Right renal cortex interstitium (tissue), 3 donors: ENCODE data around the gene SMPDL3A. TPM values are rescaled to one million over a fixed set of nuclear protein-coding genes. Genes with fewer than 3 reads are reported as not detected.
A peak's percentile ranks its signal among the peaks of the same experiment; 100 is the strongest.

Source experiments
- DNase-seq, 3 donors: peaks; one replicate each; pipeline ENCODE4 v3.0.0-alpha.2; 2013; ENCODE audit warnings: low read depth in 3 of 3, low spot score in 2 of 3
- polyA plus RNA-seq, 3 donors: library from polyadenylated mRNA; unstranded; fragments of 120-200 nt; gene quantifications; one replicate each; pipeline ENCODE4 v1.2.1, GENCODE V29; 2013; ENCODE audit not compliant: insufficient read length in 3 of 3

The SMPDL3A gene
- polyA plus RNA-seq, 3 donors = 12.5 to 18.5 (median 17.7) TPM

DNA sequence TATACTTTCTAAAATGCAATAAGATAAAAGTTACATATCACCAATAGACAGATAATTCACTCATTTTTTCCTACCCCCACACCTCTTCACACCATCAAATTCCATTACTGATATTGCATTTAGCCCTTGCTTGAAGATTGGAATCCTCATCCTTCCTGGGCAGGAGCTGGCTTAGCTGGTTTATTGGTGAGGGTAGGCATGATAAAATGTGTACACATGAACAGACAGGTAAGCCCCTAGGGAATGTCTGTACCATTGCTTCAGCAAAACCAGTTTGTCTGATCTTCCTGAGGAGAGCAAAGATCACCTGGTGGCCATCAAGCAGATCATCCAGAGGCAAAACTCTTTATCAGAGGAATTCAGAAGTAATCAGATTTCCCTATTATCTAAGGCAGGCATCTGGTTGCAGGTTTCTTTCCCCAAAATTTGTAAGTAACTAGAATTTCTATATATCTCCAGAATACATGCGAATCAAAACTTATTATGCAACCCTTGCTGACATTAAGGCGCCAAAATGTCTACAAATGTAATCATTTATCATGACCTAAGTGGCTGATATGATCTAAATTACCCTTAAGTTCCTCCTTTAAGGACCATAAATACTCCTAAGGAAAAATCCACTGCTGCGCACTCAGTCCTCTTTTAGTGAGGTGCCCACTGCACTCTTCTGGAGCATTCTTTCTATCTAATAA is 16.2 kb upstream of the SMPDL3A start:
- no peak for DNase-seq

DNA sequence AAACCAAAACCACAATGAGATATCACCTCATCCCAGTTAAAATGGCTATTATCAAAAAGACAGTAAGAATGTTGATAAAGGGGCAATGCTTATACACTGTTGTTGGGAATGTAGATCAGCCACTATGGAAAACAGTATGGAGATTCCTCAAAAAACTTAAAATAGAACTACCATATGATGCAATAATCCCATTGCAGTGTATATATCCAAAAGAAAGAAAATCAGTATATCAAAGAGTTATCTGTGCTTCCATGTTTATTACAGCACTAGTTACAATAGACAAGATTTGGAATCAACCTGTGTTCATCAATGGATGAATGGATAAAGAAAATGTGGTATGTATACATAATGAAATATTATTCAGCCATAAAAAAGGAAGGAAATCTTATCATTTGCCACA is 13.1 kb upstream of the SMPDL3A start:
- DNase-seq = no peak

DNA sequence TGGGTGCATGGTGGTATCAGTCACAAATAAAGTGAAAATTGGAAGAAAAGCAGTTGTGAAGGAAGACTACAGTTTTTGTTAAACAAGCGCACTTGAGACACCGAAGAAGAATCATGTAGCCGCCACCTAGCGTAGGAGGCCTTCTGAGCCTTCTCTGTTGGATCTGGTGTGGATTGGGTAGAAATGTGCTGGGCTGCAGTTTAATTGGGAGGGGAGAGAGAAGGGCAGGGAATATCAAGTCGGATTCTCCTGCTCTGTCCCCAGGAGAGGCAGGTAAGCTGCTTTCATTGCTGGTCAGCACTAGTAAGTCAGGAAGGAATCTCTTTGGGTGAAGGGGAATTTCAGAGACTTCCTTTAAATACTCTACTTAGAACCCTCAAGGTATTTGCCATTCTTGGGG is 10.8 kb upstream of the SMPDL3A start:
- DNase-seq = no peak

DNA sequence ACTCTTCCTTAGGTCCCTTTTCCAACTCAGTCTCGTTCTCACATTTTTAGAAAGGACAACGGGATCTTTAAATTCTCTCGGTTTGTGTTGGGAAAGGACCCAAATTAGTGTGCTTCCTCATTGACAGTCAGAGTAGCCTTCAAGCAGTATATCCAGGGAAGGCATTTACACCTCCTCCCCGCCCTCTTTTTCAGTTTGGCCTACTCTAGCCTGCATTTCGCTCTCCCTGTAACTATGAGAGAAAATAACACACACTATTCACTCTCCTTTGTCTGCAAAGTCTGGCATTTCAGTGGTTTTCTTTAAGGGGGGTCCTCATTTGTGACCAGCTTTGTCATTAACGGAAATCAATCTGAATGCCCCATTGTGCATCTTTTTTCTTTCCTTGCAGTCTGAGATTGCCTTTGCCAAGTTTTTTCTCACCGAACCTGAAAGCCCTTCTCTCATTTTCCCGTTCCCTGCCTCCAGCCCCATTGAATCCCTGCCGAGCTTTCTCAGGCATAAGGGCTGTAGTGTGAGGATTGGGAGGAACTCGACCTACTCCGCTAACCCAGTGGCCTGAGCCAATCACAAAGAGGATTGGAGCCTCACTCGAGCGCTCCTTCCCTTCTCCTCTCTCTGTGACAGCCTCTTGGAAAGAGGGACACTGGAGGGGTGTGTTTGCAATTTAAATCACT is 9.9 kb upstream of the SMPDL3A start:
- DNase-seq = no peak

DNA sequence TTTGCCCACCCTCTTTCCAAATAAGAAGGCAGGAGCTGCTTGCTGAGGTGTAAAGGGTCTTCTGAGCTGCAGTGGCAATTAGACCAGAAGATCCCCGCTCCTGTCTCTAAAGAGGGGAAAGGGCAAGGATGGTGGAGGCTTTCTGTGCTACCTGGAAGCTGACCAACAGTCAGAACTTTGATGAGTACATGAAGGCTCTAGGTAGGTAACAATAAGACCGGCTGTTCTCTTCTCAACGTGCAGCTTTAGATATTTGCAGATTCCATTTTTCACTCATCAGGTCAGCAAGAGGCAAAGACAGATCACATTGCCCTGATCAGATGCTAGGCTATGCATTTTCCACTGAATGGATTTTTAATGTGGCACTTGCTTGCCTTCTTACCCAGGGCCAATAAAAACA is 9.4 kb upstream of the SMPDL3A start, which contains the start of gene FABP7:
TSS of gene FABP7 (plus strand) at position 50 of the 400 bp plus-strand sequence. CDS start at position 129, 79 bp downstream.
- DNase-seq = no peak

DNA sequence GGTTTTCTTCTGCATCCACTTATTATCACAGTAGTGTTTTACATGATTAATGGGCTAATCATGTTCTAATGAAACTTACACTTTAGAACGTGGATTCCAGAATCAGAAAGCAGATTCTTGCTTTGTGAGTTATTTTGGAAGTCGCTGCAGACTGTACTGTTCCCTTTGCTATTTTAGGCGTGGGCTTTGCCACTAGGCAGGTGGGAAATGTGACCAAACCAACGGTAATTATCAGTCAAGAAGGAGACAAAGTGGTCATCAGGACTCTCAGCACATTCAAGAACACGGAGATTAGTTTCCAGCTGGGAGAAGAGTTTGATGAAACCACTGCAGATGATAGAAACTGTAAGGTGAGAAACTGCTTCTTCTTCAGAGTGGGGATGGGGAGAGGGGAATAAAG is 8.9 kb upstream of the SMPDL3A start:
- no peak for DNase-seq

DNA sequence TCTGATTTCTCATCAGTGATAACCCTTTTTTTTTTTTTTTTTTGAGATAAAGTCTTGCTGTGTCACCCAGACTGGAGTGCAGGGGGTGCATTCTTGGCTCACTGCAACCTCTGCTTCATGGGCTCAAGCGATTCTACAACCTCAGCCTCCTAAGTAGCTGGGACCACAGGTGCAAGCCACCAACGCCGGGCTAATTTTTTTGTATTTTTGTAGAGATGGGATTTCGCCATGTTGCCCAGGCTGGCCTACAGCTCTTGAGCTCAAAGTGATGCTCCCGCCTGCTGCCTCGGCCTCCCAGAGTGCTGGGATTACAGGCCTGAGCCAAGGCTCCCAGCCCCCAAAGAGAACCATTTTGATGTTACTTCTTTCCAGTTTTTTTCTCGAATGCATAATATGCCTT is 7.3 kb upstream of the SMPDL3A start:
- no peak for DNase-seq

DNA sequence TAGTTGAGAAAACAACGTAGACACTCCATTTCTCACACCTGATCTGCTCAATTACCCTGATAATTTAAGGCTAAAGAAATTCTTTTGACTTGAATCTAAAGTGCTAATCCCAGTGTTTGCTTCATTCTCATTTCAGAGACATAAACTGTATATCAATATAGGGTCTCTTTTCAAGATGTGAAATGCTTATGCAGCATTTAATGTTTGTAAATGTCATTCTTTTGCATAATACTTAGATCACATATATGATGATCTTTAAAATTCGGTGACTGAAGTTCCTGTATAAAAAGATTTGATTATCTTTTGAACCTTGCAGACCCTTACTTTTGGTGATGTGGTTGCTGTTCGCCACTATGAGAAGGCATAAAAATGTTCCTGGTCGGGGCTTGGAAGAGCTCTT is 5.7 kb upstream of the SMPDL3A start:
- DNase-seq = no peak

DNA sequence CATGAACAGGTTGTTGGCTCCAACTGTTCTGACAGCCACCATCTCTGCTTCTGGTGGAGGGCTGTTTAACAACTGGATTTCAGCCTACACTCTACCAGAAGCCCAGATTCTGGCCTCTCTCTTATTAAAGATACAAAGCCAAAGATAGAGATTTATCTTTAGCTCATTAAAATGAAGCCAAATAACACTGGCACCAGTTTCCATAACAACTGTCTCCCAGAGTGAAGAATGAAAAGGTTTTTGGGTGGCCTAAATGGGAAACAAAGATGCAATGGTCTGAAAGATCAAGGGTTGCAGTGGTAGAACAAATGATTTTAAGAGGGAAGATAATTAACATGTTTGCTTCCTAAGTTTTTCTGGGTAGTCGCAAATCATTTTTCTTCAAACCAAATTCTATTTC is 3.2 kb upstream of the SMPDL3A start:
- DNase-seq = no peak

DNA sequence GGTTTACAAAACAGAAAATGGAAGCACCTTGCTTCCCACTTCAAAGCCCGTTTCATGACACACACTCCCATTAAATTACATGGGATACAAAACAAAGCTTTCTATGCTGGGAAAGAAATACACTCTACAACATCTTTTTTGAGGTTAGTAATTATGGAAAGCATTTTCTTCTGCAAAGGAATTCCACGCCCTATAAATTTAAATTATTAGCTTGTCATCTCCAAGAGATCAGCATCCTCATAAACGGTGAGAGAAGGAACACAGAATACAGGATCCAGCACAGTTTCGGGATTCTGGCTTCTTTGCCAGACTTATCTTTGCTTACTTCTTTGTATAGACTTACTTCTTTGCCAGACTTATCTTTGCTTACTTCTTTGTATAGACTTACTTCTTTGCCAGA is 1.3 kb upstream of the SMPDL3A start:
- DNase-seq = no peak

DNA sequence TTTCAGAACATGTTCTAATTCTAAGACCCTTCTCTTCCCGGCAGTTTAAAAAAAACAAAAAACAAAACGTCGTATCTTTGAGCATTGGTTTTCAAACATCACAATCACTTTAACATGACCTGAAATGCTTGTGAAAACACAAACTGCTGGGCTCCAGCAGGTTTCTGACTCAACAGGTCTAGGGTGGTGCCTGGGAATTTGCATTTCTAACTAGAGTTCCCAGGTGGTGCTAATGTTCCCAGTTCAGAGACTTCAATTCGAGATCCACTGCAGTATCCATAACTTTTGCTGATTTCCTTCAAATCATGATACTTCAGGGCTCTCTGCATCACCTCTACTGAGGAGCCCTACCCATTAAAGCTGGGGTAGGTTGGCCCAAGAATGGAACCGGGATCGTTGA is 850 bp upstream of the SMPDL3A start:
- no peak for DNase-seq

DNA sequence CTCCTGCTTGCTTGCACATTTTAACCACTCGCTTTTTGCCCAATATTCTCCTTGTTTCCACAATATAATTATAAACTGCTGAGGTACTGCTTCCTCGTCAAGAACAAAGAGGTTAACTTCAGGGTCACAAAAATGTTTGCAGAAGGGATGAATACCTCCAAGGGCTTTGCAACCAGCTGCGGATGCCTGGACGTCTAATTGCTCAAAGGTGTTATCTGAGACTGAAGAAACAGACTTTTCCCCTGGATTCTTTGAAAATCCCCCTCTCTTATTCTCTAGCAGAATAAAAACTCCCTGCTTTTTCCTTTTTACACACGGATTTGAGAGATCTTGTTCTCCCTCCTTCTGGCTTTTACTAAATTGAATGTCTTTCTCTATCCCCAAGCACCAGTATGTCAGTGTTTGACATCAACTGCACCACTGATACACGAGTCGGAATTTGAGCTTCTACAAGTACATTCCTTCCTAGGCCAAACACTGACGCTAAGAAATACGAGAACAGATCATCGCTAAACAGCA is 336 bp upstream of the SMPDL3A start:
- DNase-seq = peak in 1 of 3 donors; percentile 45

DNA sequence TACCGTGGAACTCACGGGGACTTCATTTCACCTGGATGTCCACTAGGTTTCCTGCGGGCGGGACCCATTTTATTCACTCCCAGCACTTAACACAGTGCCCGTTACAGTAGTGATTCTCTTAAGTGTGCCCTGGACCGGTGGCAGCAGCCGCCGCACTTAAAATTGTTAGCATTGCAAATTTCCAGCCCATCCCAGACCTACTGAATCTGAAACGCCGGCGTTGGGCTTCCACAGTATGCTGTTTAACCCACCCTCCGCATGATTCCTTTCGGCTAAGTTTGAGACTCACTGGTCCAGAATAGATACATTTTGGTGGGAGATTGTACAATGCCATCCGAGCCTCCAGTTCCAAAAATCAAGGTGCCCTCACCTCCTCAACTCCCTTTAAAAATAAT is 967 bp downstream of the SMPDL3A start:
- no peak for DNase-seq

DNA sequence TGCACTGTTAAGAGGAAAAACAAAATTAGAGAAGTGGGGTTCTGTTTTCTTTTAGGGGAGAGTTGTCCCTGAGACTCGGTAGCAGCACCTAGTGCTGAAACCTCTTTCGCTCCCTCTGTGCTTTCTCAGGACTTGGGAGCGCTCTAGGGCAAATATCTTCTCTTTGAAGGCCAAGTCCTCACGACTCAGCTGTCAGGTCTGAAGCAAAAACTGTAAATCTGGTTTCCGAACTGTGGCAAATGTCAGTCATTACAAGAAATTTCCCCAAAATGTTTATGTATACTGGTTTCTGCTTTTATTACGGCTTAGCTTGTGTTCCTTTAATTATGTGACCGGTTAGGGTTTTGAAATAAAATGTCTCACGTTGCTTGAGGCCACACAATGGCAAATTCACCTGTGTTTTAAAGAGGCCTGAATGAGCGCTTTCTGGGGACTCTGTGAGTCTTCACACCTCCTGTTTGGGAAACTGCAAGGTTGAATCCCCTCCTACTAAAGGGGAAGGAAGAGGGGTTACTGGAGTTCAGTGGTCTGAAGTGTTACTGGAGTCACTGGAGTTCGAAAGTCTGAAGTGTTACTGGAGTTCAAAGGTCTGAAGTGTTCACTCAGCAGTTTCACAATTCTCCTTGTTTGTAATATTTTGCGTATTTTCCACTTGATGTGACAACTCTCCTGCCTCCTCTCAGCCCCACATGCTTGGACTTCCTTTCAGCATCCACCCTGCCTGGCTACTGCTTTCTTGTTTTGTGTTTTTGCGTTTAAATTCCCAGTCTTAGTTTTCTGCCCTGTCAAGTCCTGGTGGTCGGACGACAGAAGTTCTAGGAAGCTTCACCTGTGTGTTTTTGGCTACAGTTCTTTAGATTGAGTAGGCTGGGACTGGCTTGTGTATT is 1.6 kb downstream of the SMPDL3A start:
- DNase-seq = no peak

DNA sequence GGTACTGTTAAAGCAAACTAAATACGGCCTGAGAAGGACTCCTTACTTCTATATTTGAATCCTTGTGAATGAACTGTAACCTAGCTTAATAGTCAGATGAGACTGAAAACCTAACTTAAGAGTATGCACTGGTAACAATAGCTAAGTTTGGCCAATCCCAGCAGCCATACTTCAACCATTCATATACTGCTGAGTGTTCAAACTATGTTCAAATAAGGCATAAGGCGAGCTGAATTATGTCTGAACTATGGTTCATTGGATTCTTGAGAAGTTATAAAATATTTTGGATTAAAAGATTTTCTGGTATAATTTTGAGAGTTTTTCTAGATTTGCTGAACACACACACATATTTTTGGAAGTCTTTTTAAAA is 2.2 kb downstream of the SMPDL3A start:
- DNase-seq = no peak

DNA sequence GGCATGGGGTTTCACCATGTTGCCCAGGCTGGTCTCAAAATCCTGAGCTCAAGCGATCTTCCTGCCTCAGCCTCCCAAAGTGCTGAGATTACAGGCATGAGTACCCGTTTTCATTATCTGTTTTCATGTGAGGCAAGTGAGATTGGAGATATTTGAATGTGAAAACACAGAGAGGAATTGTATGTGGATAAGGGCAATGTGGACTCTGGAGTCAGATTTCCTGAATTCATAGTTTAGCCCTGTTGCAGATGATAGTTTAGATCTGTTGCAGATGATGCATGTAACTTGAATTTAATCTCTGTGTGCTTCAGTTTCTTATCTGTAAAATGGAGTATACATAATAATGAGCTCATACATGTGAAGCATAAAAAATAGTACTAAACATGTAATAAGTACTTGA is 3.7 kb downstream of the SMPDL3A start:
- DNase-seq = no peak

DNA sequence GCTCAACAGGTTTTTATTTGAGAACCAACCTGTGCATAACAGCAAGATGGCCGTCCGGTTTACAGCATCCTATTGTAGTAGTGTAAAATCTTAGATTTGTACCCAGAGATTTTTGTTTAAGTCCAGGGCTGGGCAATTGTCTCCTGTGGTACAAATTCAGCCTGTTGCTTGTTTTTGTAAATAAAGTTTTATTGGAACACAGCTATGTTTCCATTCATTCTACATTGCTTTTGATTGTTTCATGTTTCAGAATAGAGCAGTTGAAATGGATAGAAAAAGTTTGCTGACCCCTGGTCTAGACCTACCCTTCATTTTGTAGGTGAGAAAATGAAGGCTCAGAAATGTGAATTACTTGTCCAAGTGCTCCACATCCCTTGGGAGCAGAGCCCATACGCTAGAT is 8.5 kb downstream of the SMPDL3A start:
- DNase-seq = no peak

DNA sequence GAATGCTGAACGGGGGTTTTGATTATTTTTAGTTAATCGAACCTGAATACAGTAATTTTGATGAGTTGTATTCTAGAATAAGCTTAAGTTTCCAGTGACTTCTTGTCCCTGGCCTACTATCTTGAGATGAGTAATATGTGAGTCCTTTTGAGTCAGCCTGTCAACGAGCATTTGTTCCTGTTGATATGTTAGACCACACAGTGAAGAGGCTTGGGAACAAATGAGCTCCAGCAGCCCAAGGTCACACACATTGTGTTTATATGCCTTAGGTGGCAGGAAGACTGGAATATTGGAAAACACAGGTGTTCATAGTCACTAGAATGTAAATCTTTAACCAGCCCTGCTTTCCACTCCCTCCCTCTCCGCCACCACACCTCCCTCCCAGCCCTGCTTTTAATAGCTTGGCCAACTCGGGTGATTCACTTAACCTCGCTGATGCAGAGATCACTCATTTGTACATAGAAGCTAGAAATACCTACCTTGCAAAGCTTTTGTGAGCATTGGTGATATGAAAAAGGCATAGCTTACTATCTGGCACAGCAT is 9.1 kb downstream of the SMPDL3A start:
- DNase-seq = peak in 1 of 3 donors; percentile 29

DNA sequence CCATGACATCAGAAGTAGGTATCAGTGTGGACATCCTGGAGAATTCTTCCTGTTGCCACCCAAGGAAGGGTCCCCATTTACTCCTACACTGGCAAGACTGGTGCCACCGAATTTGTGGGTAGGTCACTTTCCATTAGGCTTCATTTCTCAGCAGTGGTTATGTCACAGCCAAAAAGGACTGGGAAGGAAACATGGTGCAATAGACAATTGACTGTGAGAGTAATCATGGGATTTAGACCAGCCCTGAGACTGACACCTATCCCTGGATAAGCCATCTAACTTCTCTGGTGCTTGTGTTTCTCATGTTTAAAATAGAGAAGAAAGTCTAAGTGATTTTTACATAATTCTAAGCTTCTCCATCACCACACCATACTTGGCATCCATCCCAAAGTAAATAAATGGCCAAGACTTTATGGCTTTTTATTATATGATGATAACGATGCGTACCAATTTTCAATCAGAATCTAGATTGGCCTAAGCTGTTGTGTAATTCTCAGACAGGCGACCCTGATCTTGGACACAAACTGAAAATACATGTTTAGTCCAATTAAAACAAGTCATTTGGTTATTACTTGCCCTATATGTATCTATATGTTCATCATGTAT is 10.2 kb downstream of the SMPDL3A start:
- DNase-seq = no peak

DNA sequence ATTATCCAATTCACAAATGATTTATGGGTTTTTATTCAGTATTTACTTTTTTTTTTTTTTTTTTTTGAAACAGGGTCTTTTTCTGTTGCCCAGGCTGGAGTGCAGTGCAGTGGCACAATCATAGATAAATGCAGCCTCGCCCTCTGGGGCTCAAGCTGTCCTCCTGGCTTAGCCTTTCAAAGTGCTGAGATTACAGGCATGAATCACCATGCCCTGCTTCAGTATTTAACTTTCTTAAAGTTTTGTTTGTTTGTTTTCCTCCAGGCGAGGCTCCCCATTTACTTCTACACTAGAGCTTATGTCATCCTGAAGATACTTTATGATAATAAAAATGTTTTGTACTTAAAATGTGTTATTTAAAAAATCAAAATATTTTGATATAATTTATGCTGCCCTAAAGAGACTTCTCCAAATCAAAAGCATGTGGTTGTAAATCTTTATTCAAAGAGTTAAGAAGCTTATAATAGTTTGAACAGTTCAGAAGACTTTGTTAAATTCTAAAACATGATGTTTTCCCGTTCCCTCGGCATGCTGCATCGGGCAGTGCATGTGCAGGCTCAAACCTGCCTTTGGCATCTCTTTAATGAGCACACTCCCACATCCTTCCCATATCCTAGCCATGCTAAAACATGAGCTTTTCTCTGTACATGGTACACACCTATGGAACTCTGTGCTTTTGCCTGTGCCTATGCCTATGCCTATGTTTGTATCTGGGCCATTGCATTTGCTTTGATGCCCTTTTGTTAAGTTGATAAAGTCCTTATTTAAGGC is 11.0 kb downstream of the SMPDL3A start:
- DNase-seq = no peak
